GM12874 (cell line): Measurements from ENCODE around the gene KRTAP4-2.

ENCODE experiments used
- CTCF ChIP-seq: IDR thresholded peaks from 2 replicates; pipeline ENCODE4 v1.5.1; 2011; ENCODE audit warnings: low read depth, mild to moderate bottlenecking, control low read depth, low read length, moderate library complexity; ENCODE audit not compliant: insufficient read depth

The KRTAP4-2 gene

DNA sequence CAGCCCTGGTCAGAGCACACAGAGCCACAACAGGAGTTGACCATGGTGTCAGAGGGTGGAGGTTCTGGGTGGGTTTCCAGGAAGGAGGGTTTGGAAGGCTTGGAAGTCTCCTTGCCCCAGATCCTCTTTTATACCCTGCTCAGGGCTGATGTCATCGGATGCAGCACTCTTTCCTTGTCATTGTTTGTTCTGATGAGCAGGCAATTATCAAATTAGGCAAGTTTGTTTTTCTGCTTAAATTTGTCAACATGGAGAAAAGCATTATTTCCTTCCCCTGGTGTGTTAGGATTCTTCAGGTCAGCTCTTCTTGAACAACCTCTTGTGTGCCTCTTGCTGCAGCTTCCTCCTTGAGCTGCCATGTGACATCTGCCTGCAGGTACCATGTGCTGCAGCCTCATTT lies 17.4 kb downstream of the KRTAP4-2 start, which contains the start of gene KRTAP4-4:
Gene KRTAP4-4 (minus strand): TSS at position 101 of the 400 bp plus-strand sequence. CDS start 57 bp downstream, at position 44.
- TF ChIP-seq CTCF, result no peak

GRCh38 chr17:41153856-41154255 lies 24.2 kb downstream of the KRTAP4-2 start:
- TF ChIP-seq CTCF, result no peak

DNA sequence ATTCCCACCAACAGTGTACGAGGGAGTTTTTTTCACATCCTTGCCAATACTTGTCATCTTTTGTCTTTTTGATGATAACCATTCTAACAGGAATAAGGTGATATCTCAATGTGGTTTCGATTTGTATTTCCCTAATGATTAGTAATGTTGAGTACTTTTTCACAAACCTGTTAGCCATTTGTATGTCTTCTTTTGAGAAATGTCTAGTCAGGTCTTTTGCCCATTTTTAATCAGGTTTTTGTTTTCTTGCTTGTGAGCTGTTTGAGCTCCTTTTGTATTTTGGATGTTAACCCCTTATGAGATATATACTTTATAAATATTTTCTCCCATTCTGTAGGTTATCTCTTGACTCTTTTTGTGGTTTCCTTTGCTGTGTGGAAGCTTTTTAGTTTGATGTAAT lies 26.5 kb downstream of the KRTAP4-2 start:
- TF ChIP-seq CTCF, result no peak

GRCh38 chr17:41150026-41150425 lies 28.0 kb downstream of the KRTAP4-2 start:
- no peak for TF ChIP-seq CTCF

DNA sequence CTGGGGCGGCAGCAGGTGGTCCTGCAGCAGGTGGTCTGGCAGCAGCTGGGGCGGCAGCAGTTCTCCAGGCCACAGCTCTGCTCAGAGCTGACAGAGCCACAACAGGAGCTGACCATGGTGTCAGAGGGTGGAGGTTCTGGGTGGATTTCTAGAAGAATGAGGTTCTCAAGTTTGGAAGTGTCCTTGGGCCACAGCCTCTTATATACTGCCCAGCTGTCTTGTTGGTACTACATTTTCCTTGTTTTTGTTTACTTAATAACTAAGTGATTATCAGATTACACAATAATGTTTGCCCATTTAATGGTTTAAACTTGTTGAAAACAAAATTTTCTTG lies 28.4 kb downstream of the KRTAP4-2 start, which contains the start of gene KRTAP4-5:
Gene KRTAP4-5 (minus strand): TSS at position 174 of the 334 bp plus-strand sequence. CDS start 58 bp downstream, at position 116.
- TF ChIP-seq CTCF, result no peak

- TF ChIP-seq CTCF, result no peak
Measured at GRCh38 chr17:41147531-41148204, 30.4 kb downstream of the KRTAP4-2 start.

- TF ChIP-seq CTCF, result no peak
Measured at GRCh38 chr17:41145261-41145660, 32.8 kb downstream of the KRTAP4-2 start.
